ENCODE data around the gene CMKLR1.

CMKLR1 gene

DNA sequence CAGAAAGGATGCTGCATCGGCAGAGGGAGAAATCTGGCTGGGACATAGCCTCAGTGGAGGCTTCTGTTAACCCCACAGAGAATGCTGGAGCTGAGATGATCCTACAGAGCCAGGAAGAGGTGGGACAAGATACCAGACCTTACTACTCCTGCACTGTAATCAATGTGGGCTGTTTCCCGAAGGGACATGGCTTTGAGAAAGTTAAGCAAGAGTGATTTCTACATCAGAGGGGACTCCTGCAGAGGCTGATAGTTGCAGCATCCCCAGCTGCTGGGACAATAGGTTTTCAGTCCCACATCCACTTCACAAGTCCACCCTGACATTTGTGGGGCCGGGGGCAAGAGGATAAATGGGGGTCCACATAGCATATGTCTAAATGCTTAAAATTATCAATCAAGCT lies 22.5 kb upstream of the CMKLR1 start:
- DNase-seq = no peak

DNA sequence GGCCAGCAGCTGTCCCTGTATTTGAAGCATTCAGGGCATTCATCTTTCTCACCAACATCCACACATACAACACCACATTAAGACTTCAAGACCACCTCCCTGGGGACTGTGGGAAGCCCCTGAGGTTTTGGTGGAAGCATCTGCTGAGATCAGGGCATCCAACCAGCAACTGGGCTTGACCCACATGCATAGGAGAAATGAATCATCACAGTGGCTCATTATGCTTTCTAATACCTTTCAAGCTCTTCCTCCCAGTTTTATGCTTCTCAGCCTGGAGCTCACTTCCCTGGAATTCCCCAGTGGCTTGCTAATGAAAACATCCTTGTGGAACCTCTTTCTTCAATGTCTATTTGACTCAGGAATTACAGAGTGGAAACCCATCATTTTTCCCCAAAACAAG lies 21.4 kb upstream of the CMKLR1 start:
- DNase-seq = peak; percentile 25

DNA sequence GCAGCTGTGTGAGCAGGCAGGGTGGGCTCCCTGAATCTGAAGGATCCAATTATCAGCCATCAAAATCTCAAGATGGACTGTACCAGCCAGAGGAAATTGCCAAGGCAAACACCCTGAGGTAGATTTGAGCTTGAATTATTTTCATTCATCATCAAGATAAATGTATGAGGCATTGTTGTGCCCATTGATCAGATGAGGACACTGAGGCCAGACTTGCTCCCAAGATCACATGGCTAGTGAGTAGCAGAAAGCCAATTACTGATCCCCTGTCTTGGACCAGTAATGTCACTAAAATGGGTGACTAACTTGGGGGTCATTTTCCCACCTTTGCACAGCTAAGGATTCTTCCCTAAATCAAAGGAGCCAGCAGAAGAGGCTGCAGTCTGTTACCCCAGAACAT lies 20.9 kb upstream of the CMKLR1 start:
- DNase-seq = no peak

- no peak for DNase-seq
Measured at GRCh38 chr12:108358580-108358965, 19.5 kb upstream of the CMKLR1 start.

DNA sequence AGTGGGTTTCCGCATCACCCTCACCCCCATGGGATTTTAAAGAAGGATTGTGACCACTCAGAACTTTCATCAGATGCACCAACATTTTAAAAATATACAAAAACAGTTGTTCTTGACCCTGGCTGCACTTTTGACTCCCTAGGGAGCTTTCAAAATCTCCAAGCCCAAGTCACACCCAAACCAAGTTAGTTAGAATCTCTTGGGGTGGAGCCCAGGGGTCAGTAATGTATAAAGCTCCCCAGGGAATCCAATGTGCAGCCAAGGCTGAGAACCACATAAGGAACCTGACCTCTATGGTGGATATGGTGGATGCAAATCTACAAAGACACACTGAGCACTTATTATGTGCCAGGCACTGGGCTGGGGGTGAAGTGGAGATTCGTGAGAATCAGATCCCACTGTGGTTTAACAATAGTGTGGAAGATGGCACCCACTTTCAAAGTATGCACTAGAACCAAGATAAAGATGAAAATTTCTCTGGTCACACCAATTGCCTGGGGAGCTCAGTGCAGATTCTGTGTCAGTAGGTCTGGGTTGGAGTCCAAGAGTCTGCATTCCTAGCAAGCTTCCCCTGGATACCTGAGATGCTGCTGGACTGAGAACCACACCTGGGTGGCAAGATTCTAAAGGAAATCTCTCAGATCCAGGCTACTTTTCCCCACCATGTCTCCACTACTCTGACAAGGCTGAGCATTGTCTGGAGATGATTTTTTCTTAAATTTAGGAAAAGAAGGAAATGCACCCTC lies 18.9 kb upstream of the CMKLR1 start:
- no peak for DNase-seq

GRCh38 chr12:108356835-108357806 lies 18.0 kb upstream of the CMKLR1 start:
- DNase-seq = peak; percentile 48

DNA sequence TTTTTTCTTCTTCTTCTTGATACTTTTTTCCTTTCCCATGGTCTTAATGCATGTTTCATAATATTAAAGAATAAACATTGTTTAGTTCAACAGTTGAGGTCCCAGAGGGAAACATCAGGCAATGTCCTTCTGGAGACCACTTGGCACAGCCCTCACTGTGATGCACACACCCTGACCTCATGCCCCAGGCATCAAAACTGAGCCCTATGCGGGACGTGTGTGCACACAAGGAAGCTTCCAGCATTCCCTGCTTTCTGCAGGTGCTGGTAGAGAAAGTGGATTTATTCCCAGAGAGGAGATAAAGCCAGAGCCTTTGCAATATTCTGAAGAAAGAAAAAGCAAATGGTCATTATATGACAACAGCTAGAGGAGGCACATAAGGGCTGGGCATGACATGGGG lies 16.0 kb upstream of the CMKLR1 start:
- DNase-seq = no peak

GRCh38 chr12:108352591-108352990 lies 13.5 kb upstream of the CMKLR1 start:
- DNase-seq = no peak

DNA sequence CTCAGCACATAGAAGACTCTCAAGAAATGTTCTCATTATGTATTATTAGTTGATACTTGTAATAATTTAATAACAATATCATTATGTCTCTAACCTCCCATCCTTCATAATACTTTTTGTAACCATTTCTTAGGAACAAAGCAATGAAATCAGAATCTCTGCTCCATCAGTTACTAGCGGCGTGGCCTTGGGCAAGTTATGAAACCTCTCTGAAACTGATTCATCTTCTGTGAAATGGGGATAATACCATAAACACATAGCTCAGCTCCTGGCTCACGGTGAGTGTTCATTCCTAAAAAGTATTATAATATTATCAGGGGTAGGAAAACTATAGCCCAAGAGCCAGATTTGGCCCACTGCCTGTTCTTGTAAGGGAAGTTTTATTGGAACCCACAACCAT lies 11.4 kb upstream of the CMKLR1 start:
- DNase-seq = no peak

DNA sequence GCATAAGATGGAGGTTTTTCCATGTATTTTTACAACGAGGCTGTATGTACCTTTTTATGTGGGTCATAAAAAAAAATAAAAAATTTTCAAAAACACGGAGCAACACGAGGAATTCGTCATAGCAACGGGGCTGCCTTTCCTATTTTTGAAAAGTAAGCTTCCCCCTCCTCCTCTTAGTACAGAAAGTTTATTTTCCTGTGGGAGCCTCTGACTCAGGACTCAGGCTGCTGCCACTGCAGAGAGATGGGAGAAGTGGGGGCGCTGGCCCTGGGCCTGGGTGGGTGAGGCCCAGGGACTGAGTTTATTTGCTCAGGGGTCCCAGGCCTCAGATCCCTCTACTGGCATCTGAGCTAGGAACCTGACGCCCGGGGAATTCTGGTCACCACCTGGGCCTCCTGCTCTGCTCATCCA lies 10.2 kb upstream of the CMKLR1 start:
- DNase-seq = no peak

- no peak for DNase-seq
Measured at GRCh38 chr12:108348842-108349241, 9.7 kb upstream of the CMKLR1 start.

GRCh38 chr12:108346727-108347710 lies 7.9 kb upstream of the CMKLR1 start:
- peak; percentile 76 for DNase-seq

- no peak for DNase-seq
Measured at GRCh38 chr12:108345716-108346633, 6.9 kb upstream of the CMKLR1 start.

DNA sequence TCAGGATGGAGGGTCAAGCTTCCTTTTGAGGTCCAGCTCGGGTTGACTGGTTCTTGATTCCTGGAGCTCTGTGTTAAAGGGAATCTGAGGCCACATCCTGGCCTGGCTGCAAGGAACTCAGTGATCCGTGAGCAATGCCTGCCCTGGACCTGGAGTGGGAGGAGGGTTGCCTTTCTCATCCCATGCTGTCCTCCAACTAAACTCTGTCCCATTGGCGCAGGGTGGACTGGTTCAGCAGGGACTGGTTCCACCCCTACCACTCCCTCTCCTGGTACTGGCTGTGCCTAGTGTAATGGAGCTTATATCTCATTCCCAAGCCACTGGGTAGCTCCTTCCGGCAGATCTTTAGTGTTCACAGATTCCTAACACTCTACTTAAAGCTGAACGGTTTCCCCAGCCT lies 3.9 kb upstream of the CMKLR1 start:
- DNase-seq = no peak

- no peak for DNase-seq
Measured at GRCh38 chr12:108341854-108342847, 3.0 kb upstream of the CMKLR1 start.

- DNase-seq = peak; percentile 36
Measured at GRCh38 chr12:108341356-108341755, 2.2 kb upstream of the CMKLR1 start.

- DNase-seq = no peak
Measured at GRCh38 chr12:108340037-108340436, 926 bp upstream of the CMKLR1 start.

GRCh38 chr12:108337235-108338223 lies 1.6 kb downstream of the CMKLR1 start:
- peak; percentile 57 for DNase-seq

Measured in NCI-H82 (cell line).